ENCODE data around the gene IDH3B. TPM values are rescaled to one million over a fixed set of nuclear protein-coding genes. Genes with fewer than 3 reads are reported as not detected.

The IDH3B gene
- total RNA-seq, 1 experiment from 2014 or later = 261 TPM

GRCh38 chr20:2657674-2658073 lies 6.3 kb downstream of the IDH3B start:
- Histone ChIP-seq H4K20me1 (ENCODE audit: low read length) (peaks cover 70% of the 10 kb centered on the region), H2AFZ (ENCODE audit: low read length) (no peak overlapping the region), H3K9ac (ENCODE audit: low read length) (no peak overlapping the region), H3K9me2 (replicated peaks; ENCODE audit: low read length) (no peaks in the 10 kb centered on the region), H3K4me2 (ENCODE audit: low read length) (no peak overlapping the region), H3F3A (ENCODE audit: low read length, unreplicated experiment) (peaks cover 50% of the 10 kb centered on the region), H3K4me3 (ENCODE audit: low read length) (no peak overlapping the region), H3K27me3 (ENCODE audit: low read length) (no peaks in the 10 kb centered on the region), H3K9me3 (ENCODE audit: low read length) (no peaks in the 10 kb centered on the region), H3K36me3 (ENCODE audit: low read depth, low read length) (peaks cover 88% of the 10 kb centered on the region), H3K79me2 (ENCODE audit: low read length) (peaks cover 56% of the 10 kb centered on the region), H3K4me1 (ENCODE audit: insufficient read depth, low read length) (peaks cover 21% of the 10 kb centered on the region), H3K27ac (ENCODE audit: low read length) (no peak overlapping the region)
- no TSS peak for BruUV-seq (replicated peaks)
- intact Hi-C loops (cut with micrococcal nuclease) = no loop called here
- DNase-seq (no peak), ATAC-seq (no peak)
- TF ChIP-seq EZH2 (IDR thresholded peaks at IDR 0.05; ENCODE audit: low read length, unreplicated experiment) = no peak
- no peak for TF ChIP-seq EZH2phosphoT487 (IDR thresholded peaks at IDR 0.05; ENCODE audit: borderline replicate concordance, low read length)
- TF ChIP-seq, protein P1, sequence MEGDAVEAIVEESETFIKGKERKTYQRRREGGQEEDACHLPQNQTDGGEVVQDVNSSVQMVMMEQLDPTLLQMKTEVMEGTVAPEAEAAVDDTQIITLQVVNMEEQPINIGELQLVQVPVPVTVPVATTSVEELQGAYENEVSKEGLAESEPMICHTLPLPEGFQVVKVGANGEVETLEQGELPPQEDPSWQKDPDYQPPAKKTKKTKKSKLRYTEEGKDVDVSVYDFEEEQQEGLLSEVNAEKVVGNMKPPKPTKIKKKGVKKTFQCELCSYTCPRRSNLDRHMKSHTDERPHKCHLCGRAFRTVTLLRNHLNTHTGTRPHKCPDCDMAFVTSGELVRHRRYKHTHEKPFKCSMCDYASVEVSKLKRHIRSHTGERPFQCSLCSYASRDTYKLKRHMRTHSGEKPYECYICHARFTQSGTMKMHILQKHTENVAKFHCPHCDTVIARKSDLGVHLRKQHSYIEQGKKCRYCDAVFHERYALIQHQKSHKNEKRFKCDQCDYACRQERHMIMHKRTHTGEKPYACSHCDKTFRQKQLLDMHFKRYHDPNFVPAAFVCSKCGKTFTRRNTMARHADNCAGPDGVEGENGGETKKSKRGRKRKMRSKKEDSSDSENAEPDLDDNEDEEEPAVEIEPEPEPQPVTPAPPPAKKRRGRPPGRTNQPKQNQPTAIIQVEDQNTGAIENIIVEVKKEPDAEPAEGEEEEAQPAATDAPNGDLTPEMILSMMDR (conservative IDR thresholded peaks at IDR 0.05; ENCODE audit: low read depth, low read length) = no peak
- POLR2A ChIA-PET (ENCODE audit: unreplicated experiment) = no interaction called here
- CTCF ChIA-PET = no interaction called here

DNA sequence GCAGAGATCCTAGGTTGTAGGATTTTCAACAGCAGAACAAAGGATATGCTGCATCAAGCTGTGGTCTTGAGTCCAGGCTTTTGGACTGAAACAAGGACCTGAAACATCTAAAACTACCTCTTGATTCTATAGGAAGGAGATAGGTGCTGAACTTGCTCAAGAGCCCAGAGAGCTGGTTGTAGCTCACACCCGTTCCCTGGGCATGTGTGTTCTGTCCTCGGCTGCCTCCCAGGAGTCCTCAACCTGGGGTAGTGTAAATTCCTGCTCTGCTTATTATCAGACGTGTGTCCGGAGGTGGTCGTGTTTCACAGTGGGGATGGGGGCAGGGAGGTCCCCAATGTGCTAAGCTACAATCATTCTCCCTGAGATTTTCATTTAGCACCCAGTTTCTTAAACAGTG lies 6.8 kb downstream of the IDH3B start:
- intact Hi-C loops (cut with micrococcal nuclease) = no loop called here
- ATAC-seq = no peak
- H3K27ac ChIP-seq (ENCODE audit: low read length) = no peak overlapping the region
- no peak overlapping the region for H2AFZ ChIP-seq (ENCODE audit: low read length)
- H3K79me2 ChIP-seq (ENCODE audit: low read length) = peaks cover 56% of the 10 kb centered on the region
- peaks cover 50% of the 10 kb centered on the region for H3F3A ChIP-seq (ENCODE audit: low read length, unreplicated experiment)
- H3K9me2 ChIP-seq (replicated peaks; ENCODE audit: low read length) = no peaks in the 10 kb centered on the region
- BruUV-seq (replicated peaks) = no TSS peak
- no peak overlapping the region for H3K4me2 ChIP-seq (ENCODE audit: low read length)
- H3K9ac ChIP-seq (ENCODE audit: low read length) = no peak overlapping the region
- no peaks in the 10 kb centered on the region for H3K9me3 ChIP-seq (ENCODE audit: low read length)
- ChIA-PET POLR2A (ENCODE audit: unreplicated experiment) (no interaction called here), CTCF (no interaction called here)
- TF ChIP-seq, protein P1 (conservative IDR thresholded peaks at IDR 0.05; ENCODE audit: low read depth, low read length) = no peak
- TF ChIP-seq EZH2 (IDR thresholded peaks at IDR 0.05; ENCODE audit: low read length, unreplicated experiment) = no peak
- no peak for TF ChIP-seq EZH2phosphoT487 (IDR thresholded peaks at IDR 0.05; ENCODE audit: borderline replicate concordance, low read length)
- no peak for DNase-seq
- peaks cover 70% of the 10 kb centered on the region for H4K20me1 ChIP-seq (ENCODE audit: low read length)
- H3K27me3 ChIP-seq (ENCODE audit: low read length) = no peaks in the 10 kb centered on the region
- peaks cover 21% of the 10 kb centered on the region for H3K4me1 ChIP-seq (ENCODE audit: insufficient read depth, low read length)
- no peak overlapping the region for H3K4me3 ChIP-seq (ENCODE audit: low read length)
- H3K36me3 ChIP-seq (ENCODE audit: low read depth, low read length) = peaks cover 86% of the 10 kb centered on the region

DNA sequence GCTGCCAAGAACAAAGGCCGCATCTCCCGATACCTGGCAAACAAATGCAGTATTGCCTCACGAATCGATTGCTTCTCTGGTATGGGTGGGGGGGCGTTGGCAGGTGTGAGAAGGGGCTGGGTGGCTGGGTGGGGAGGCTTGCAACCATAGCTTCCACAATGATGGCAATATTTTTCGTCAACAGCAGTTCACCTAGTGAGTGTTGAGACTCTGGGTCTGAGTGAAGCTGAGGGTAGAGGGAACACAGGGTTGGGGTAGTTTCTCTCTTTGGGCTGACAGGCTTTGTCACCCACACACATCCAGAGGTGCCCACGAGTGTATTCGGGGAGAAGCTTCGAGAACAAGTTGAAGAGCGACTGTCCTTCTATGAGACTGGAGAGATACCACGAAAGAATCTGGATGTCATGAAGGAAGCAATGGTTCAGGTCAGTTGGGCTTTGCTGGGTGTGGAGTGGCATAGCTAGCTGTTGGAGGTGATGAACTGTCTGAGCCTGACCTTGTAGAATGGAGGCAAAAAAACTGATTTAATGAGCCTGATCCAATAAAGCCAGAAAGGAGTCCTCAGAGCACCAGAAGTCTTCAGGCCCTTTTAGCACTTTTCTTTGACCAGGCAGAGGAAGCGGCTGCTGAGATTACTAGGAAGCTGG lies 7.4 kb downstream of the IDH3B start:
- Histone ChIP-seq H2AFZ (ENCODE audit: low read length) (no peak overlapping the region), H3K9ac (ENCODE audit: low read length) (no peak overlapping the region), H3K9me2 (replicated peaks; ENCODE audit: low read length) (no peaks in the 10 kb centered on the region), H3K4me3 (ENCODE audit: low read length) (no peak overlapping the region), H3K27me3 (ENCODE audit: low read length) (no peaks in the 10 kb centered on the region), H3K9me3 (ENCODE audit: low read length) (no peaks in the 10 kb centered on the region), H3K4me1 (ENCODE audit: insufficient read depth, low read length) (peaks cover 21% of the 10 kb centered on the region), H4K20me1 (ENCODE audit: low read length) (peaks cover 70% of the 10 kb centered on the region), H3K79me2 (ENCODE audit: low read length) (peaks cover 56% of the 10 kb centered on the region), H3K4me2 (ENCODE audit: low read length) (no peak overlapping the region), H3K36me3 (ENCODE audit: low read depth, low read length) (peaks cover 80% of the 10 kb centered on the region), H3F3A (ENCODE audit: low read length, unreplicated experiment) (peaks cover 50% of the 10 kb centered on the region), H3K27ac (ENCODE audit: low read length) (no peak overlapping the region)
- POLR2A ChIA-PET (ENCODE audit: unreplicated experiment) = no interaction called here
- no TSS peak for BruUV-seq (replicated peaks)
- intact Hi-C loops (cut with micrococcal nuclease) = no loop called here
- ATAC-seq = no peak
- CTCF ChIA-PET = no interaction called here
- TF ChIP-seq EZH2phosphoT487 (IDR thresholded peaks at IDR 0.05; ENCODE audit: borderline replicate concordance, low read length) (no peak), EZH2 (IDR thresholded peaks at IDR 0.05; ENCODE audit: low read length, unreplicated experiment) (no peak)
- TF ChIP-seq, protein P1 (conservative IDR thresholded peaks at IDR 0.05; ENCODE audit: low read depth, low read length) = no peak
- no peak for DNase-seq

All from PC-3 (cell line).